NCI-H82 (cell line): ENCODE measurements around the gene TCP11L2.

ENCODE experiments used
- DNase-seq: peaks from one replicate; lab custom pipeline; 2025; lab: John Stamatoyannopoulos, UW

Gene TCP11L2

GRCh38 chr12:106302401-106303201, at the start of gene TCP11L2:
Gene TCP11L2, plus strand, starts transcription at chr12:106302733. Its CDS starts 8,343 bp downstream, at chr12:106311076.
- peak; percentile 86 for DNase-seq

- no peak for DNase-seq
Observed at GRCh38 chr12:106254724-106255123, 47.8 kb upstream of the TCP11L2 start.

- no peak for DNase-seq
Observed at GRCh38 chr12:106255493-106255892, 47.0 kb upstream of the TCP11L2 start.

GRCh38 chr12:106255952-106256351, 46.6 kb upstream of the TCP11L2 start:
- no peak for DNase-seq

- DNase-seq: no peak
Observed at GRCh38 chr12:106256524-106256923, 46.0 kb upstream of the TCP11L2 start.

- DNase-seq: no peak
Observed at GRCh38 chr12:106258226-106258625, 44.3 kb upstream of the TCP11L2 start.

- DNase-seq: no peak
Observed at GRCh38 chr12:106258935-106259334, 43.6 kb upstream of the TCP11L2 start.

- DNase-seq: no peak
Observed at GRCh38 chr12:106265116-106265515, 37.4 kb upstream of the TCP11L2 start.

- no peak for DNase-seq
Observed at GRCh38 chr12:106267535-106267934, 35.0 kb upstream of the TCP11L2 start.

- no peak for DNase-seq
Observed at GRCh38 chr12:106269150-106269771, 33.3 kb upstream of the TCP11L2 start.

GRCh38 chr12:106271575-106272505, 30.7 kb upstream of the TCP11L2 start:
- peak; percentile 5 for DNase-seq

GRCh38 chr12:106273491-106273890, 29.0 kb upstream of the TCP11L2 start:
- no peak for DNase-seq

- no peak for DNase-seq
Observed at GRCh38 chr12:106274012-106274411, 28.5 kb upstream of the TCP11L2 start.

GRCh38 chr12:106274575-106275121, 27.9 kb upstream of the TCP11L2 start:
- DNase-seq: no peak

GRCh38 chr12:106275458-106275857, 27.1 kb upstream of the TCP11L2 start:
- DNase-seq: no peak

GRCh38 chr12:106276032-106276740, 26.3 kb upstream of the TCP11L2 start:
- DNase-seq: no peak

GRCh38 chr12:106280106-106280505, 22.4 kb upstream of the TCP11L2 start:
- DNase-seq: no peak

GRCh38 chr12:106281056-106281782, 21.3 kb upstream of the TCP11L2 start:
- no peak for DNase-seq

- no peak for DNase-seq
Observed at GRCh38 chr12:106281804-106282203, 20.7 kb upstream of the TCP11L2 start.

GRCh38 chr12:106282457-106283097, 20.0 kb upstream of the TCP11L2 start:
- DNase-seq: peak; percentile 79
